GM21723 (cell line): ENCODE results near the gene GFI1B.
"Not testable (repeated sequence)": the region's sequence is repeated elsewhere in the genome, so short reads cannot be mapped to it uniquely, and the experiment has no call there.

ENCODE experiments used
- ATAC-seq: cut with Tn5 transposase; IDR thresholded peaks from one replicate; pipeline ENCODE4 v1.9.1; 2021; ENCODE audit warnings: mild to moderate bottlenecking, moderate library complexity; ENCODE audit not compliant: unreplicated experiment

Gene GFI1B

GRCh38 chr9:133008824-133009223 is 30.3 kb downstream of the GFI1B start:
- no peak for ATAC-seq

- no peak for ATAC-seq
Measured at GRCh38 chr9:133009906-133010582, 31.6 kb downstream of the GFI1B start.

GRCh38 chr9:133014696-133015095 is 36.2 kb downstream of the GFI1B start:
- ATAC-seq, result no peak

DNA sequence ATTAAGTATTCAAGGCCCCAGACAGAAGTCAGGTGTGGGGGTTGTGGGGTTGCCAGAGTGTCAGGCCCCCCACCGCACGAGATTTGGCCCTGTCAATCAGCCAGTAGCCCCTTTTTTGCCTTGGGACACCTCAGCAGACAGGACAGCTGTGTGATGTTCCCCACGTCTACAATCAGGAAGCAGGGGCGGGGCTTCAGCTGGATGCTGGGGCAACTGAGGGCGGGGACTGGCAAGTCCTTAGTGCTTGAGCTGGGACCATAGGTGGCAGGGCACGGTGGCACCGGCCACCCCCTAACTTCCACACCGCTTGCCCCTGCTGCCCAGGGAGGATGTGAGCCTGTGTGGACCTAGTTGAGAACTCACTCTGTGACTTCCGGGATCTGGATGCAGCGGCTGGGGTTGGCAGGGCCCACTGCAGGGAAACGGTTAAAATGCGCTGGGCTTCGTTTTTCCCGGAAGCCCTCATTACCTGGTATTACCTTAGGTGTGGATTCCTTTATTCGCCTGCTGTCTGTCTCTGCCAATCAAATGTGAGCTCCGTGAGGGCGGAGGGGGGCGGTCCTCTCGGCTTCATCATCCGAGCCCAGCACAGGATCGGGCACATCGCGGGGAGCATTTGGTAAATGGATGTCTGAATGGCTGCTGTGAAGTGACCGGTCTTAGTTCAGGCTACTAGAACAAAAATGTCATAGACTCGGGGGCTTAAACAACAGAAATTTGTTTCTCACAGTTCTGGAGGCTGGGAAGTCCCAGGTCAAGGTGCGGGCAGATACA is 44.8 kb downstream of the GFI1B start:
- ATAC-seq, result no peak

DNA sequence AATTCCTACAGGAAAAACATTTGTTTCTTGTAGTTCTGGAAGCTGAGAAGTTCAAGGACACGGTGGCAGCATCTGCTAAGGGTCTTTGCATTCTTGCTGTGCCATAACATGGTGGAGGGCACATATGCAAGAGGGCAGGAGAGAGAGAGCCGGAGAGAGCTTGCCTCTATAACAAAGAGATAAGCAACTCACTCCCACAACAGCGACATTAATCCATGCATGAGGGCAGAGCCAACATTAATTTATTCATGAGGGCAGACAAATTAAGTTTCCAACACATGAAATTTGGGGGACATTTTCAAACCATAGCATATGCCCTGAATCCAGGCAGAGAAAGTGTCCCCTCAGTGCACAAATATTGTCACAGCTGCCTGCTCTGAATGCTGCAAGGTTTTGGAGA is 47.9 kb downstream of the GFI1B start:
- ATAC-seq, result no peak

GRCh38 chr9:133027134-133027533 is 48.6 kb downstream of the GFI1B start:
- ATAC-seq, result no peak

DNA sequence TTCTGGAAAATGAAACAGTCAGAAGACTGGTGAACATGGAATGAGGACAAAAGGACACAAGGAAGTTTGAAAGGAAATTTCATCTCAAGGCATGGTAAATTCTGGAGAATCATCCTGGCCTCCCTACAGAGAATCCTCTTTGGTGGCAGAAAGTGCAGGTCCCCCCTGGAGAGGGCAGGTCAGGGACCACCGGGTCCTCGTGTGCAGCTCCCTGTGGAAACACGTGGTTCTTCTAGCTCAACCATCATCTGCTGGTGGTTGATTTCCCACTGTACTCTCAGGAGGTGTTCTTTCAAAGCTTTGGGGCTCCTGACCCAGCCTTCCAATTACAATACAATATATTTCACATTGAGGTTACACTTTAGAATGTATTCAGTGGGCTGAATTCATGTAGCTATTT is 49.7 kb downstream of the GFI1B start:
- ATAC-seq, result no peak

DNA sequence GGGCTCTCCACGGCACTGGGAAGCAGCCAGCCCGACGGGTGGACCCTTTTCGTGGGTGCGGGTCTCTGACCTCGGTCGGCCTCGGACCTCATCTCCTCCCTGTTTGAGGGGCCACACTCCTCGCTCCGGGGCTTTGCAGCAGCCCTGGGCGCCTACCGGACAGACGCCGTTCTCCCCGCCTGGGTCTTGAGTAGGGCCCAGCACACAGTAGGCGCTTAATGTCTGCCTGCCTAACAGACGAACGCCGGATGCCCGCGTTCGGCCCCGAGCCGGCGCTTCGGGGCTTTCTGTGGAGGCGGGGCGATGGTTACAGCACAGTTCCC is 51.5 kb downstream of the GFI1B start:
- peak; percentile 18 for ATAC-seq

DNA sequence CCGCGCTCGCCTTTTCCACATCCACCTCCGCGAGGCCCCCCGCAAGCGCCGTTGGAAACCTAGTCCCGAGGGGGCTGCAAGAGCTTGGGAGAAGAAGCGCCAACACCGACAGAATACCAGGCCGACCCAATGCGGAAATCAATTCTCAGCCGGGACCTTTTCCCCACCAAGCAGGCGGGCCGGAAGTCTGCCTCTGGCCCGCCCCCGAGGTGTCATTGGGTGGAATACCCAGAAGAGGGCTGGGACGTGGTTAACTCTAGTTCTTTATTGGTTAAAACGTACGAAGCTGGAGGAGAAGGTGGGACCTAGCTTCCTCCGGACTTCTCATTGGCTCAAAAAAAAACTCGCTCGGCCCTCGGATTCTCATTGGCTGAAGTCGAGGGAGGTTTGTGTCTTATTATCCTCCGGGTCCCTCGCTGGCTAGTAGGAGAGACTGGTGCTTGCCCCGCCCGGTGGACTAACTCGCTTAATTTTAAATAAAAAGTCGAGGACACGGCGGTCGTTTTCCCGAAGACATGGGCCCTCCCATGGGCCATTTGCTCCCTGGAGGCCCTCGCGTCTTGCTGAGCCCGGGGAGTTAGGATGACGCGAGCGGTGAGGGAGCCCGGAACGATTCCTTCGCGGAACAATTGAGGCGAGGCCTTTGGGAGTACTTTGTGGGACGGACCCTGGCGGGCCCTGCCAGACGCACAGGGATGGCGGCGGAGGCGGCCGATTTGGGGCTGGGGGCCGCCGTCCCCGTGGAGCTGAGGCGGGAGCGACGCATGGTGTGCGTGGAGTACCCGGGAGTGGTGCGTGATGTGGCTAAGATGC is 52.0 kb downstream of the GFI1B start, which contains the start of gene GTF3C5:
GTF3C5 (plus strand) TSS at position 681 of the 813 bp plus-strand sequence; CDS start at position 696, 15 bp downstream.
- ATAC-seq, result peak; percentile 95

GRCh38 chr9:133031130-133031422 is 52.6 kb downstream of the GFI1B start:
- no peak for ATAC-seq

DNA sequence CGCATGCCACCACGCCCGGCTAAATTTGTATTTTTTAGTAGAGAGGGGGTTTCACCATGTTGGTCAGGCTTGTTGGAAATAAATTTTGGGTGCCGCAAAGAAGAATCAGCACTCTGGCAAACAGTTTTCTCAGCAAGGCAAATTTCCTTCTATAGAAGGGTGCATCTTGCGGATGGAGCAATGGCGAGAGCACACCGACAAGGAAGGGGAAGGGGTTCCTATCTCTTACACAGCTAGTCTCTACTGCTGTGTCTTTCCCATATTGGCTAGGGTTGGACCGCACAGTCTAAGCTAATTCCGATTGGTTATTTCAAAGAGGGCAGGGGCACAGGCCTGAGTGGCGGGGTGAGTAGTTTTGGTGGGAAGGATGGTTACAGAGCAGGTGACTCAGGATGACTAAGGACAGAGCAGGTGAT is 53.0 kb downstream of the GFI1B start:
- ATAC-seq, result no peak

DNA sequence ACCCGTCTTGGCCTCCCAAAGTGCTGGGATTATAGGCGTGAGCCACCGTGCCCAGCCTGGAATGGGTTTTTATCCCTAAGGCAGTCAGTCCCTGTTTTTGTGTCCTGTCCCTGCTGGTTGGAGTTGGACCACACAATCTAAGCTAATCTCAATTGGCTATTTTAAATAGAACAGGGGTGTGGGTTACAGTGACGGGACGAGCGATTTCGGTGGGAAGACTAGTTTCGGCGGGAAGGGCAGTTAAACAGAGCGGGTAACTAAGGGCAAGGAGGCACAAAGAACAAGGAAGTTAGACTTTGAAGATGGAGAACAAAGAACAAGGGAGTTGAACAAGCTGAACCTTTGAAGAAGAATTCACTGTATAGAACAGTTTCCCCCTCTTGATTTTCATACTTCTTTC is 53.7 kb downstream of the GFI1B start:
- ATAC-seq, result no peak

- no peak for ATAC-seq
Measured at GRCh38 chr9:133035669-133036068, 57.2 kb downstream of the GFI1B start.

- ATAC-seq, result no peak
Measured at GRCh38 chr9:133037775-133038515, 59.5 kb downstream of the GFI1B start.

DNA sequence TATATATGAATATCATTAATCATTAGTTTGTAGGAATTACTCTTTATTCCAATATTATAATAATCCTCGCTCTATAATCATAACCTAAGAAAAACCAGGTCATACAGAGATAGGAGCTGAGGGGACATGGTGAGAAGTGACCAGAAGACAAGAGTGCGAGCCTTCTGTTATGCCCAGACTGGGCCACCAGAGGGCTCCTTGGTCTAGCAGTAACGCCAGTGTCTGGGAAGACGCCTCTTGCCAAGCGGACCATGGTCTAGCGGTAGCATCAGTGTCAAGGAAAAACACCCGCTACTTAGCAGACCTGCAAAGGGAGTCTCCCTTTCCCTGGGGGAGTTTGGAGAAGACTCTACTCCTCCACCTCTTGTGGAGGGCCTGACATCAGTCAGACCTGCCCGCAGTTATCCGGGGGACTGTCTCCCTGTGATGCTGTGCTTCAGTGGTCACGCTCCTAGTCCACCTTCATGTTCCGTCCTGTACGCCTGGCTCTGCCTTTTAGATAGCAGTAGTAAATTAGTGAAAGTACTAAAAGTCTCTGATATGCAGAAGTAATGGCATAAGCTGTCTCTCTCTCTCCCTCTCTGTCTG is 62.5 kb downstream of the GFI1B start:
- not testable (repeated sequence) for ATAC-seq
